HEK293T (cell line): ENCODE measurements around the gene RFPL1.

Experiments used
- ARNT ChIP-seq: fragments of 450-650 bp; IDR thresholded peaks from 2 replicates; pipeline ENCODE4 v1.6.1; 2017; ENCODE audit warnings: mild to moderate bottlenecking
- BHLHE40 ChIP-seq: fragments of 450-650 bp; IDR thresholded peaks from 2 replicates; pipeline ENCODE4 v1.6.1; 2016; ENCODE audit warnings: mild to moderate bottlenecking, moderate library complexity, borderline replicate concordance
- ELF4 ChIP-seq: fragments of 450-650 bp; IDR thresholded peaks from 2 replicates; pipeline ENCODE4 v1.6.1; 2017; ENCODE audit warnings: antibody characterized with exemption
- FOXA1 ChIP-seq: fragments of 450-650 bp; IDR thresholded peaks from 2 replicates; pipeline ENCODE4 v1.6.1; 2016; ENCODE audit warnings: mild to moderate bottlenecking
- FOXK2 ChIP-seq: fragments of 450-650 bp; IDR thresholded peaks from 2 replicates; pipeline ENCODE4 v1.6.1; 2016; ENCODE audit warnings: mild to moderate bottlenecking
- FOXM1 ChIP-seq: fragments of 450-650 bp; IDR thresholded peaks from 2 replicates; pipeline ENCODE4 v1.6.1; 2017; ENCODE audit warnings: mild to moderate bottlenecking, borderline replicate concordance
- HDGF ChIP-seq: fragments of 450-650 bp; IDR thresholded peaks from 2 replicates; pipeline ENCODE4 v1.6.1; 2017; ENCODE audit warnings: antibody characterized with exemption, borderline replicate concordance
- NFRKB ChIP-seq: fragments of 450-650 bp; IDR thresholded peaks from 2 replicates; pipeline ENCODE4 v1.6.1; 2016; ENCODE audit warnings: mild to moderate bottlenecking, moderate library complexity
- SP1 ChIP-seq: fragments of 450-650 bp; IDR thresholded peaks from 2 replicates; pipeline ENCODE4 v1.6.1; 2017
- SUZ12 ChIP-seq: fragments of 450-650 bp; IDR thresholded peaks from 2 replicates; pipeline ENCODE4 v1.6.1; 2016; ENCODE audit warnings: mild to moderate bottlenecking
- ZNF384 ChIP-seq: fragments of 450-650 bp; IDR thresholded peaks from 2 replicates; pipeline ENCODE4 v1.6.1; 2016
- TF ChIP-seq, protein P1 (sequence below): fragments of 450-650 bp; IDR thresholded peaks from 2 replicates; pipeline ENCODE4 v1.6.1; 2016

DNA sequence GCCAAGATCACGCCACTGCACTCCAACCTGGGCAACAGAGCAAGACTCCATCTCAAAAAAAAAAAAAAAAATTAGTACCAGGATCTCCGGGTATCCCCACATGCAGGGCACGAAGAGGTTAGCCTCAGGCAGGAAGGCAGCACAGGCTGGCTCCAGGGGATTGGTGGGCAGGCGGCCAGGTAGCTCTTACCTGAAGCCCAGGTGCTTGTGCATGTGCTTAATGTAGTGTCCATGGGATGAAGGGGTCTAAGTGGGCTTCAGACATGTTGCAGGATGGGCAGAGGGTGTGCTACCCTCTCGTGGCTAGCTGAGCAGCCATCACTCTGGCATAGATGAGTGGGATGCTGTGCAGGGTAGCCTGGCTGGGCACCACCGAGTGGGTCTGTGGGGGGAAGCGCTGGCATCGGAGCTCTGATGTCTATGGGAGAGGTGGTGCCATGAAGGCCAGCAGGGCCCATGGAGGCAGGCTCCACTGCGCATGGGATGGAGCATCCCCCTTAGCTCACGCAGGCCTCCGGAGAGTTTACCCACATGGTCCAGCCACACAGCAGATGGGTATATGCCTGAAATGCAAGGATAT, 11.0 kb downstream of the RFPL1 start:
- TF ChIP-seq BHLHE40: no peak
- no peak for TF ChIP-seq SP1
- no peak for TF ChIP-seq NFRKB
- TF ChIP-seq ELF4: no peak
- no peak for TF ChIP-seq ZNF384
- no peak for TF ChIP-seq HDGF
- no peak for TF ChIP-seq ARNT
- no peak for TF ChIP-seq SUZ12
- no peak for TF ChIP-seq FOXM1
- TF ChIP-seq, protein P1, sequence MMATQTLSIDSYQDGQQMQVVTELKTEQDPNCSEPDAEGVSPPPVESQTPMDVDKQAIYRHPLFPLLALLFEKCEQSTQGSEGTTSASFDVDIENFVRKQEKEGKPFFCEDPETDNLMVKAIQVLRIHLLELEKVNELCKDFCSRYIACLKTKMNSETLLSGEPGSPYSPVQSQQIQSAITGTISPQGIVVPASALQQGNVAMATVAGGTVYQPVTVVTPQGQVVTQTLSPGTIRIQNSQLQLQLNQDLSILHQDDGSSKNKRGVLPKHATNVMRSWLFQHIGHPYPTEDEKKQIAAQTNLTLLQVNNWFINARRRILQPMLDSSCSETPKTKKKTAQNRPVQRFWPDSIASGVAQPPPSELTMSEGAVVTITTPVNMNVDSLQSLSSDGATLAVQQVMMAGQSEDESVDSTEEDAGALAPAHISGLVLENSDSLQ: no peak
- no peak for TF ChIP-seq FOXA1
- no peak for TF ChIP-seq FOXK2
